H4 (cell line): Measurements from ENCODE around the gene NOL4L. TPM values are rescaled to one million over a fixed set of nuclear protein-coding genes. Genes with fewer than 3 reads are reported as not detected.

Experiments
- DNase-seq: peaks from one replicate; pipeline ENCODE4 v3.0.0-alpha.2; 2015; ENCODE audit warnings: low spot score
- total RNA-seq: library from RNA; depleted of rRNA; stranded (reverse); fragments of >200 nt; shearing (Covaris generic); gene quantifications from 2 replicates; pipeline ENCODE4 v1.2.3, GENCODE V29; 2014

NOL4L gene
- total RNA-seq, 1 experiment from 2014 or later: 10.6 TPM

- no peak for DNase-seq
Measured at GRCh38 chr20:32526125-32526524, 59.0 kb downstream of the NOL4L start.

GRCh38 chr20:32524829-32525501, 60.2 kb downstream of the NOL4L start:
- peak; percentile 39 for DNase-seq

GRCh38 chr20:32523613-32524213, 61.4 kb downstream of the NOL4L start:
- no peak for DNase-seq

- DNase-seq: no peak
Measured at GRCh38 chr20:32522776-32523612, 62.1 kb downstream of the NOL4L start.

GRCh38 chr20:32522526-32522775, 62.7 kb downstream of the NOL4L start:
- no peak for DNase-seq

GRCh38 chr20:32521780-32522525, 63.2 kb downstream of the NOL4L start:
- DNase-seq: peak; percentile 53

GRCh38 chr20:32520927-32521203, 64.3 kb downstream of the NOL4L start:
- DNase-seq: no peak

GRCh38 chr20:32519381-32519730, 65.8 kb downstream of the NOL4L start:
- DNase-seq: no peak

- no peak for DNase-seq
Measured at GRCh38 chr20:32518593-32519380, 66.3 kb downstream of the NOL4L start.

- no peak for DNase-seq
Measured at GRCh38 chr20:32517914-32518592, 67.1 kb downstream of the NOL4L start.

- DNase-seq: no peak
Measured at GRCh38 chr20:32517518-32517873, 67.6 kb downstream of the NOL4L start.

- DNase-seq: peak; percentile 68
Measured at GRCh38 chr20:32516583-32517517, 68.3 kb downstream of the NOL4L start.

- no peak for DNase-seq
Measured at GRCh38 chr20:32515631-32516101, 69.5 kb downstream of the NOL4L start.

- DNase-seq: no peak
Measured at GRCh38 chr20:32514760-32515159, 70.4 kb downstream of the NOL4L start.

- no peak for DNase-seq
Measured at GRCh38 chr20:32513031-32513866, 71.9 kb downstream of the NOL4L start.

- no peak for DNase-seq
Measured at GRCh38 chr20:32512047-32512385, 73.1 kb downstream of the NOL4L start.

GRCh38 chr20:32511358-32512046, 73.6 kb downstream of the NOL4L start:
- DNase-seq: no peak

- DNase-seq: no peak
Measured at GRCh38 chr20:32510601-32511357, 74.4 kb downstream of the NOL4L start.
